HG03039 (cell line): ENCODE data around the gene RGS6.

ENCODE experiments used
- ATAC-seq: cut with Tn5 transposase; IDR thresholded peaks from one replicate; pipeline ENCODE4 v1.9.1; 2021; ENCODE audit warnings: mild to moderate bottlenecking, moderate library complexity; ENCODE audit not compliant: unreplicated experiment

Gene RGS6

GRCh38 chr14:72568296-72568992 is 636.2 kb downstream of the RGS6 start:
- no peak for ATAC-seq

- no peak for ATAC-seq
Measured at GRCh38 chr14:72573725-72574417, 641.6 kb downstream of the RGS6 start.

DNA sequence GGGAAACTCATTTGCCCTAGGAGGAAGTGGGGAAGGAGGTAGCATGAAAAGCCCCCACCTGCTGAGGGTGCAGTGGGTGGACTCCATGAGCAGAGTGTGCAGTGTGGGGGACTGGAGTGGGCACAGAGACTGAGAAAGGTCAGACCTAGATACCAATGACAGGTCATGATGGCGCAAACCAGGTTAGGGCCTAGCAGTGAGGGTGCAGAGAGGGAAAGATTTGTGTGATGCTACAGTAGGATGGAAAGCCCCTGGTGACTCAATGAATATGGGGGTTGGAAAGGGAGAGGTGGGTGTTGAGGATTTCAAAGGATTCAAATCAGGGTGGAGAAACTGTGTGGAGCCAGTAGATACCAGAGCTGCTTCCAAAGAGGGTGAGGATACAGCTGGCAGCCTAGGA is 642.5 kb downstream of the RGS6 start:
- ATAC-seq = no peak

DNA sequence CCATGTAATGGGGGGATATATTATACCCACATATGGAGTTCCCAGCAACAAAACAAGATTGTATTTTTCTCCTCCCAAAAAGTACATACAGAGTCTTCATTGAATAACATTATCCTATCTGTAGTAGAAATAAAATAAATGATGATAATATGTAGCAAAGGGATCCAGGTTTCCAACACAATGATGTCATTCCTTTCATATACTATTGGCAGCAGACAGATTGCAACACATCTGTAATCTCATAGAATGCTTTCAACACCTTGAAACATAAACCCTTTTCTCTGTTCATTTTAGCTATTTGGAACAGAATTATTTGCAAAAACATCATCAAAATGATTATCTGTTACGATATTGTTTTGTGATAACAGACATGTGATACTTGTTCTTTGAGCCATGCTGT is 644.0 kb downstream of the RGS6 start:
- ATAC-seq = no peak

- no peak for ATAC-seq
Measured at GRCh38 chr14:72577521-72577920, 645.3 kb downstream of the RGS6 start.

GRCh38 chr14:72578514-72578913 is 646.3 kb downstream of the RGS6 start:
- ATAC-seq = no peak

- no peak for ATAC-seq
Measured at GRCh38 chr14:72582582-72582981, 650.4 kb downstream of the RGS6 start.

GRCh38 chr14:72583316-72584272 is 651.4 kb downstream of the RGS6 start:
- no peak for ATAC-seq

- ATAC-seq = no peak
Measured at GRCh38 chr14:72588521-72588920, 656.3 kb downstream of the RGS6 start.

DNA sequence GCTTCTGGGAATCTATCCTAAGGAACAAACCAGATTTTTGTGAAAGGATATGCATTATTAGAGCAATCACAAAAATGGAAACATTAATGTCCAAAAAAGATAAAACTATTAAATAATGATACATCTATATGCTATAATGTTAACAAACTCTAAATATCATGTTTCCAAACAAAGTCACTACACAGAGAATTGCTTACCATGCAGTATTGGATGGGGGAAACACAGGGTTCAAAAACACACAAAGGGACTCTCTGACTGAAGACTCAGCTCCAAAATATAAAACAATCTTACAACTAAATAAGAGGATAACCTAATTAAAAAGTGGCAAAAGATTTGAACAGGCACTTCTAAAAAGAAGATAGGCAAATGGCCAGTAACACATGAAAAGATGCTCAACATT is 657.4 kb downstream of the RGS6 start:
- no peak for ATAC-seq

DNA sequence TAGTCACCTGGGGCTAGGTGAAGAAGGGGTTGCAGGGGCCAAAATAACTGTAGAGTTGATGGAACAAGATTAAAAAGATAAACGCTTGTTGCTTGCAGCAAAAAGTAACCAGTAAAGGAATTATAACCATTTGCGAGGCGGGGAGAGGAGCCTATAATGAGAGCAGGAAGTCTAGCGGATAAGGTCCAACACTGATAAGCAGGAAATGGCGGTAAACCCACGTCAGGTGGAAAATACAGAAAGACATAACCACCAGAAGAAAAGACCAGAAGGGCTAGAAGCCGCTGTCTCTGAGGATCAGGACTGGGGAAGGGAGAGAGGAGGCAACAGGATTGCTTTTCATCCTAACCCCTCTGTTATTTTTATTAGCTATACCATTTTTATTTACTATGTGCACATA is 658.3 kb downstream of the RGS6 start:
- ATAC-seq = no peak

- no peak for ATAC-seq
Measured at GRCh38 chr14:72591391-72591790, 659.2 kb downstream of the RGS6 start.

- no peak for ATAC-seq
Measured at GRCh38 chr14:72594099-72594901, 662.1 kb downstream of the RGS6 start.

- ATAC-seq = no peak
Measured at GRCh38 chr14:72595152-72595862, 663.1 kb downstream of the RGS6 start.

DNA sequence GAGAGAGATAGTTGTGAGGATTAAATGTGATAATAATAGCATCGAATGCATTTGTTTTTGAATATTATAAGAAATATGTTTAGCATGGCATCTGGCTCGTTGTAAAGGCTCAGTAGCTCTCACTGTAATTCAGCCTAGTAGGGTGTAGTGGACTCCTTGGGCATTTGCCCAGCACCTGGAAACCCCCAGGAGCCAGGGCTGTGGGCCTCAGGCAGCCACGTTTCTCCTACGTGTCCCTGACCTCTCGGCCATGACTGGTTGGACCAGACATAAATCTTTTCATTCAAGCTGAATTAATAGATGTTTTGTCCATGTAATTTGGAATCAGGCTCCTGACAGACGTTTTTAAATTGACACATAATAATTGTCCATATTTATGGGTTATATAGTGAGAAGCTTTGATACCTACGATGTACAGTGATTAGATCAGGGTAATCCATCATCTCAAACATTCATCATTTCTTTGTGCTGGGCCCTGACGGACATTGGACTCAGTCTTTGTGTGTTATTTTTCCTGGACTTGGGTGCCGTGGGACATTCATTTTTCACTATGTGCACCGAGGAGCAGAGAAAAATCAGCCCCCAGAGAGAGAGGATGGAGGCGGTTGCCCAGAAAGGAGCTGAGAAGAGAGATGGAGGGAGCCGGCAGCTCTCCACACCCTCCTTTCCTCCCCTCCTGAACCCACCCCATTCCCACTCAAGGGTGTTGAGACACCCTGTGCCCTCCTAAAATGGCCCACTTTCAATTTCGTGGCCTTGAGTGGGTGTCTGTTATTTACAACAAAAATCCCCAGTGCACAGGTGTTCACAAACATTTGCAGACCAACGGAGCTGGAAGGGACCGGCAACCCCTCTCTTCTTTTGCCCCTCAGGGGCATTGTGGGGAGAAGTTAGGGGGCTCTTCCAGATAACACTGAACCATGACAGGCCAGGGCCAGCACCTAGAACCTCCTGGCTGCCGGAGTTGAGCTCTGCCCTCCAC is 665.3 kb downstream of the RGS6 start:
- ATAC-seq = no peak

DNA sequence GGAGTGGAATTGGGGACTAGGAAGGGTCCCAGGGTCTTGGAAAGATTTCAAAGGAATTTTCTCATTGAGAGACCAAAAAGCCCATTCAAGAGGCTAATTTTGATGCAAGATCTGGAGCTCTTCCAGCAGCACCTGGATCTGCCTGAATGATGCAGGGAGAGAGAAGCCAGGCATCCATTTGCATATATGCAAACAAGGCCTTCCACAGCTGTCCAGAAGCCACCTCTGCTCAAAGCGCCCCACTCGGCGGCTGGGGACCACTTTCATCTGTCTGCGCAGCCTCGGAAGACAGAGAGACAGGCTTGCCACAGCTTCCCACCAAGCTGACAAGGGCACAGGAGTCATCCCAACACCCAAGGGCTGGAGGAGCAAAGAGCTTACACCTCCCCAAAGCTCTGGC is 666.1 kb downstream of the RGS6 start:
- ATAC-seq = no peak

GRCh38 chr14:72599579-72600470 is 667.6 kb downstream of the RGS6 start:
- ATAC-seq = no peak
